HG03039 (cell line): ENCODE data around the gene FAR2.
A peak's percentile ranks its signal among the peaks of the same experiment; 100 is the strongest.
"Not testable (repeated sequence)": the region's sequence is repeated elsewhere in the genome, so short reads cannot be mapped to it uniquely, and the experiment has no call there.

ENCODE experiments used
- ATAC-seq: cut with Tn5 transposase; IDR thresholded peaks from one replicate; pipeline ENCODE4 v1.9.1; 2021; ENCODE audit warnings: mild to moderate bottlenecking, moderate library complexity; ENCODE audit not compliant: unreplicated experiment

The FAR2 gene

GRCh38 chr12:29148911-29149690, at the start of gene FAR2:
Gene FAR2 (plus strand): TSS chr12:29149278. CDS start chr12:29270450, 121,172 bp downstream.
- peak; percentile 38 for ATAC-seq

GRCh38 chr12:29102741-29103140, 46.3 kb upstream of the FAR2 start:
- ATAC-seq: no peak

- peak; percentile 97 for ATAC-seq
Observed at GRCh38 chr12:29103539-29103974, 45.5 kb upstream of the FAR2 start.

GRCh38 chr12:29104516-29104915, 44.6 kb upstream of the FAR2 start:
- no peak for ATAC-seq

- no peak for ATAC-seq
Observed at GRCh38 chr12:29110506-29111442, 38.3 kb upstream of the FAR2 start.

GRCh38 chr12:29113101-29113500, 36.0 kb upstream of the FAR2 start:
- no peak for ATAC-seq

GRCh38 chr12:29116414-29116813, 32.7 kb upstream of the FAR2 start:
- ATAC-seq: no peak

- no peak for ATAC-seq
Observed at GRCh38 chr12:29131539-29131938, 17.5 kb upstream of the FAR2 start.

- no peak for ATAC-seq
Observed at GRCh38 chr12:29132316-29132715, 16.8 kb upstream of the FAR2 start.

- no peak for ATAC-seq
Observed at GRCh38 chr12:29133181-29133580, 15.9 kb upstream of the FAR2 start.

GRCh38 chr12:29133680-29134079, 15.4 kb upstream of the FAR2 start:
- no peak for ATAC-seq

GRCh38 chr12:29138256-29138655, 10.8 kb upstream of the FAR2 start:
- ATAC-seq: not testable (repeated sequence)

- ATAC-seq: not testable (repeated sequence)
Observed at GRCh38 chr12:29138855-29139254, 10.2 kb upstream of the FAR2 start.

GRCh38 chr12:29145372-29146170, 3.5 kb upstream of the FAR2 start:
- ATAC-seq: no peak

GRCh38 chr12:29146196-29146595, 2.9 kb upstream of the FAR2 start:
- ATAC-seq: no peak

GRCh38 chr12:29147731-29148595, 1.1 kb upstream of the FAR2 start:
- no peak for ATAC-seq

- ATAC-seq: peak; percentile 3
Observed at GRCh38 chr12:29148596-29148910, 525 bp upstream of the FAR2 start.

GRCh38 chr12:29149691-29150281, 708 bp downstream of the FAR2 start:
- no peak for ATAC-seq

- no peak for ATAC-seq
Observed at GRCh38 chr12:29150462-29150861, 1.4 kb downstream of the FAR2 start.
